PC-9 (cell line): Measurements from ENCODE around the gene KCTD14. TPM values are rescaled to one million over a fixed set of nuclear protein-coding genes. Genes with fewer than 3 reads are reported as not detected.

ENCODE experiments used
- BruUV-seq: library from RNA; stranded (reverse); fragments of 400-500 nt; replicated peaks from 2 replicates; lab custom pipeline; 2021; lab: Mats Ljungman, UMichigan
- CTCF ChIA-PET: fragments of 300-600 bp; sonication (Branson Sonifier 250); formaldehyde crosslinking; loops from one replicate; lab custom pipeline; 2022; ENCODE audit warnings: antibody characterized with exemption; lab: Charles Lee
- POLR2A ChIA-PET: fragments of 300-600 bp; sonication (Branson Sonifier 250); formaldehyde crosslinking; loops from one replicate; lab custom pipeline; 2022; ENCODE audit warnings: antibody characterized with exemption; ENCODE audit not compliant: unreplicated experiment; lab: Charles Lee
- DNase-seq, 2 experiments: peaks; one replicate each; pipeline versions ENCODE4 v3.0.0 to v3.0.0-alpha.2; 2015 to 2022; ENCODE audit warnings: mixed read lengths in 1 of 2
- H2AFZ ChIP-seq: fragments of 200-600 bp; sonication (generic); 2 replicates; pipeline ENCODE4 v1.8.1; 2017; ENCODE audit warnings: antibody characterized with exemption
- H3F3A ChIP-seq: fragments of 200-600 bp; sonication (generic); 2 replicates; pipeline ENCODE4 v1.8.1; 2017; ENCODE audit warnings: antibody characterized with exemption, mild to moderate bottlenecking, low read depth; ENCODE audit not compliant: insufficient read depth
- H3K27ac ChIP-seq: fragments of 200-600 bp; sonication (generic); 2 replicates; pipeline ENCODE4 v1.6.1; 2016; ENCODE audit warnings: mixed run types
- H3K27me3 ChIP-seq: fragments of 200-600 bp; sonication (generic); 2 replicates; pipeline ENCODE4 v1.6.1; 2016; ENCODE audit warnings: low read depth, mixed run types; ENCODE audit not compliant: insufficient read depth
- H3K36me3 ChIP-seq: fragments of 200-600 bp; sonication (generic); 2 replicates; pipeline ENCODE4 v1.6.1; 2016; ENCODE audit warnings: low read depth, mixed run types
- H3K4me1 ChIP-seq: fragments of 200-600 bp; sonication (generic); replicated peaks from 2 replicates; pipeline ENCODE4 v1.6.1; 2016; ENCODE audit warnings: mixed run types; ENCODE audit not compliant: insufficient read depth
- H3K4me2 ChIP-seq: fragments of 200-600 bp; sonication (generic); 2 replicates; pipeline ENCODE4 v1.6.1; 2017; ENCODE audit warnings: mixed run types
- H3K4me3 ChIP-seq: fragments of 200-600 bp; sonication (generic); 2 replicates; pipeline ENCODE4 v1.6.1; 2016; ENCODE audit warnings: mixed run types
- H3K79me2 ChIP-seq: fragments of 200-600 bp; sonication (generic); 2 replicates; pipeline ENCODE4 v1.6.1; 2017; ENCODE audit warnings: low read depth, mixed run types
- H3K9me2 ChIP-seq: fragments of 200-600 bp; sonication (generic); 2 replicates; pipeline ENCODE4 v1.8.1; 2017; ENCODE audit warnings: mild to moderate bottlenecking; ENCODE audit not compliant: insufficient read depth
- H3K9me3 ChIP-seq: fragments of 200-600 bp; sonication (generic); 2 replicates; pipeline ENCODE4 v1.8.1; 2016; ENCODE audit warnings: low read depth; ENCODE audit not compliant: insufficient read depth
- H4K20me1 ChIP-seq: fragments of 200-600 bp; sonication (generic); 2 replicates; pipeline ENCODE4 v1.8.1; 2017; ENCODE audit not compliant: insufficient read depth
- CTCF ChIP-seq: fragments of 200-600 bp; sonication (generic); conservative IDR thresholded peaks from 2 replicates; pipeline ENCODE4 v1.6.1; 2017; ENCODE audit warnings: mixed run types, antibody characterized with exemption, mild to moderate bottlenecking, moderate library complexity
- EZH2 ChIP-seq: fragments of 200-600 bp; sonication (generic); IDR thresholded peaks from 2 replicates; pipeline ENCODE4 v1.8.0; 2017; ENCODE audit warnings: antibody characterized with exemption, low read depth
- intact Hi-C: fragments of 100-400 bp; cut with micrococcal nuclease; formaldehyde crosslinking; loops from one replicate; pipeline ENCODE4 v1.10.0; 2022; ENCODE audit not compliant: unreplicated experiment
- total RNA-seq: library from RNA; stranded (reverse); gene quantifications from 2 replicates; pipeline ENCODE4 v1.2.3, GENCODE V29; 2021

Gene KCTD14
- total RNA-seq, 1 experiment from 2014 or later = 21.3 TPM

GRCh38 chr11:78054971-78055370 lies 31.9 kb upstream of the KCTD14 start:
- H3F3A ChIP-seq = no peaks in the 10 kb centered on the region
- no peak overlapping the region for H2AFZ ChIP-seq
- no peaks in the 10 kb centered on the region for H4K20me1 ChIP-seq
- H3K36me3 ChIP-seq = no peaks in the 10 kb centered on the region
- H3K79me2 ChIP-seq = no peaks in the 10 kb centered on the region
- no TSS peak for BruUV-seq
- no peaks in the 10 kb centered on the region for H3K9me3 ChIP-seq
- no peaks in the 10 kb centered on the region for H3K9me2 ChIP-seq
- intact Hi-C loops = no loop called here
- H3K27ac ChIP-seq = no peak overlapping the region
- H3K4me3 ChIP-seq = no peak overlapping the region
- ChIA-PET CTCF (interaction anchor here (0.6 kb wide), 1 partner anchor 87 kb away, joined by 8 read pairs; no protein-coding TSS in a partner anchor), POLR2A (no interaction called here)
- no peaks in the 10 kb centered on the region for H3K27me3 ChIP-seq
- DNase-seq = no peak
- TF ChIP-seq CTCF (no peak), EZH2 (no peak)
- H3K4me1 ChIP-seq = peaks cover 16% of the 10 kb centered on the region
- H3K4me2 ChIP-seq = no peak overlapping the region

- Histone ChIP-seq H3K27ac (peak overlapping the region; percentile 80), H3K27me3 (no peaks in the 10 kb centered on the region), H2AFZ (peak overlapping the region; percentile 31), H3K4me2 (peak overlapping the region; percentile 53), H3F3A (no peaks in the 10 kb centered on the region), H3K79me2 (no peaks in the 10 kb centered on the region), H4K20me1 (no peaks in the 10 kb centered on the region), H3K9me2 (no peaks in the 10 kb centered on the region), H3K4me3 (no peak overlapping the region), H3K36me3 (no peaks in the 10 kb centered on the region), H3K9me3 (no peaks in the 10 kb centered on the region), H3K4me1 (peaks cover 16% of the 10 kb centered on the region)
- intact Hi-C loops = no loop called here
- TF ChIP-seq CTCF (no peak), EZH2 (no peak)
- peak; percentile 53 to 80 for DNase-seq
- POLR2A ChIA-PET = interaction anchor here (0.7 to 1.0 kb wide), 2 partner anchors 54 to 56 kb away, joined by 3 read pairs; no protein-coding TSS in a partner anchor
- CTCF ChIA-PET = interaction anchor here (1.3 kb wide), 1 partner anchor 513 kb away, joined by 4 read pairs; no protein-coding TSS in a partner anchor
- BruUV-seq = no TSS peak
Observed at GRCh38 chr11:78050964-78051831, 28.1 kb upstream of the KCTD14 start.

GRCh38 chr11:78049348-78049747 lies 26.3 kb upstream of the KCTD14 start:
- Histone ChIP-seq H3K4me1 (peaks cover 16% of the 10 kb centered on the region), H3K27ac (no peak overlapping the region), H4K20me1 (no peaks in the 10 kb centered on the region), H3K4me3 (no peak overlapping the region), H3F3A (no peaks in the 10 kb centered on the region), H3K9me3 (no peaks in the 10 kb centered on the region), H3K4me2 (no peak overlapping the region), H3K27me3 (no peaks in the 10 kb centered on the region), H3K36me3 (no peaks in the 10 kb centered on the region), H3K9me2 (no peaks in the 10 kb centered on the region), H2AFZ (no peak overlapping the region), H3K79me2 (no peaks in the 10 kb centered on the region)
- POLR2A ChIA-PET = no interaction called here
- TF ChIP-seq CTCF (no peak), EZH2 (no peak)
- no TSS peak for BruUV-seq
- DNase-seq = no peak
- CTCF ChIA-PET = interaction anchor here (0.6 kb wide), 2 partner anchors 28 to 55 kb away, joined by 3 to 4 read pairs; no protein-coding TSS in a partner anchor
- intact Hi-C loops = loop anchor here (5.0 to 10.0 kb wide), 2 partner anchors 365 to 513 kb away; partner anchors contain the start of gene GAB2
